Measurements from ENCODE around the gene EEF1A1.
"Not testable (repeated sequence)": the region's sequence is repeated elsewhere in the genome, so short reads cannot be mapped to it uniquely, and the experiment has no call there.

The EEF1A1 gene

DNA sequence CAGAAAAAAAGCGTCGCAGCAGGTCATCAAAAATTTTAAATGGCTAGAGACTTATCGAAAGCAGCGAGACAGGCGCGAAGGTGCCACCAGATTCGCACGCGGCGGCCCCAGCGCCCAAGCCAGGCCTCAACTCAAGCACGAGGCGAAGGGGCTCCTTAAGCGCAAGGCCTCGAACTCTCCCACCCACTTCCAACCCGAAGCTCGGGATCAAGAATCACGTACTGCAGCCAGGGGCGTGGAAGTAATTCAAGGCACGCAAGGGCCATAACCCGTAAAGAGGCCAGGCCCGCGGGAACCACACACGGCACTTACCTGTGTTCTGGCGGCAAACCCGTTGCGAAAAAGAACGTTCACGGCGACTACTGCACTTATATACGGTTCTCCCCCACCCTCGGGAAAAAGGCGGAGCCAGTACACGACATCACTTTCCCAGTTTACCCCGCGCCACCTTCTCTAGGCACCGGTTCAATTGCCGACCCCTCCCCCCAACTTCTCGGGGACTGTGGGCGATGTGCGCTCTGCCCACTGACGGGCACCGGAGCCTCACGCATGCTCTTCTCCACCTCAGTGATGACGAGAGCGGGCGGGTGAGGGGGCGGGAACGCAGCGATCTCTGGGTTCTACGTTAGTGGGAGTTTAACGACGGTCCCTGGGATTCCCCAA is at the start of gene EEF1A1:
TSS of gene EEF1A1 (minus strand) at position 345 of the 663 bp plus-strand sequence. CDS start 1,006 bp downstream, outside the sequence.
- DNase-seq: peak; percentile 99
- Mint-ChIP-seq H3K4me1 (peaks cover 33 to 52% of the 10 kb centered on the region in 2 donors), H3K27ac (peak within 1 kb of the TSS; percentile 100), H3K36me3 (peaks cover 47 to 51% of the 10 kb centered on the region in 2 donors), H3K9me3 (no peaks in the 10 kb centered on the region), H3K27me3 (peaks cover 0 to 9% of the 10 kb centered on the region in 2 donors), H3K4me3 (peak within 1 kb of the TSS; percentile 94 to 97)
- ATAC-seq (replicated peaks): peak; percentile 73 to 82

- ATAC-seq (replicated peaks) (no peak), DNase-seq (no peak)
- Mint-ChIP-seq H3K36me3 (peaks cover 0 to 3% of the 10 kb centered on the region in 2 donors), H3K4me3 (no peak overlapping the region), H3K27ac (no peak overlapping the region), H3K9me3 (no peaks in the 10 kb centered on the region), H3K27me3 (no peaks in the 10 kb centered on the region), H3K4me1 (peaks cover 0 to 3% of the 10 kb centered on the region in 2 donors)
Observed at GRCh38 chr6:73569121-73569520, 48.3 kb upstream of the EEF1A1 start.

DNA sequence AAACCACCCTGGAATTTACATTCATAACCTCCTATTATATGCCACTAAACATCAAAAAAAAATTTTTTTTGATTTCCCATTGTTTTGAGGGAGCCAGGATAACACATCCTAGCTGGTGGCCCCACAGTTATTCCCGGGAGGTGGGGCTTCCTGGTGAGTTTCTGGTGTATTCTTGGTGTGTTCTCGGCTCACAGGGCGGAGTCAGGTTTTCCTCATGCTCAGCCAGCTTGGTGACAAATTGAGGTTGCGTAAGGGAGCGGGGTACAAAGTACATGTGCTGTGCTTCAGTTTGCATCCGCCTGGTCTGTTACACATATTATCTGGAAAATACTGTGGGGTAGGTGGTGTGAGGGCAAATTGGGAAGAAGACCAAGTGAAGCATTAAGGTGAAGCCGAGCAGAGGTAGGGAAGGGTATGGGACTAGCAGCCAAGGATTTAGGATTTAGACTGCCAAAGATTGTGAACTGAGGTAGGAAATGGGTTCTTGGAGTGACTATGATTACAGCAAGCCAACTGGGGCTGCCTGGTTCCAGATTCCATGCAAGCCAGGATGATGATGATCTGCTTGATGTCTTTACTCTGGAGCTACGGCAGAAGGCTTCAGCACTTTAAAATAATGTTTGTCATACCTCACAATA is 46.2 kb upstream of the EEF1A1 start:
- ATAC-seq (replicated peaks) (no peak), DNase-seq (no peak)
- Mint-ChIP-seq H3K36me3 (peaks cover 0 to 3% of the 10 kb centered on the region in 2 donors), H3K9me3 (no peaks in the 10 kb centered on the region), H3K27ac (no peak overlapping the region), H3K27me3 (no peaks in the 10 kb centered on the region), H3K4me3 (no peak overlapping the region), H3K4me1 (peaks cover 0 to 3% of the 10 kb centered on the region in 2 donors)

DNA sequence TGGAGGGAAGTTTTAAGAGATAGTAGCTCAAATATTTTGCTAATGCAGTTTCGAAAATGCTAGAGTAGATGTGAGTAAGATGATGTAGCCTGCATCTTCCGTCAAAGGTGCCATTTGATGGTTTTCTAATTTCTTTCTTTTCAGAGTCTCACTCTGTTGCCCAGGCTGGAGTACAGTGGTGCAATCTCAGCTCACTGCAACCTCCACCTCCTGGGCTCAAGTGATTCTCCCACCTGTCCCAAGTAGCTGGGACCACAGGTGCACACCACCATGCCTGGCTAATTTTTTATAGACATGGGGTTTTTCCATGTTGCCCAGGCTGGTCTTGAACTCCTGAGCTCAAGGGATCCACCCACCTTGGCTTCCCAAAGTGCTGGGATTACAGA is 45.6 kb upstream of the EEF1A1 start:
- not testable (repeated sequence) for H3K27me3 Mint-ChIP-seq; DNase-seq; H3K36me3 Mint-ChIP-seq; ATAC-seq (replicated peaks); H3K9me3 Mint-ChIP-seq; H3K4me1 Mint-ChIP-seq; H3K27ac Mint-ChIP-seq; H3K4me3 Mint-ChIP-seq

DNA sequence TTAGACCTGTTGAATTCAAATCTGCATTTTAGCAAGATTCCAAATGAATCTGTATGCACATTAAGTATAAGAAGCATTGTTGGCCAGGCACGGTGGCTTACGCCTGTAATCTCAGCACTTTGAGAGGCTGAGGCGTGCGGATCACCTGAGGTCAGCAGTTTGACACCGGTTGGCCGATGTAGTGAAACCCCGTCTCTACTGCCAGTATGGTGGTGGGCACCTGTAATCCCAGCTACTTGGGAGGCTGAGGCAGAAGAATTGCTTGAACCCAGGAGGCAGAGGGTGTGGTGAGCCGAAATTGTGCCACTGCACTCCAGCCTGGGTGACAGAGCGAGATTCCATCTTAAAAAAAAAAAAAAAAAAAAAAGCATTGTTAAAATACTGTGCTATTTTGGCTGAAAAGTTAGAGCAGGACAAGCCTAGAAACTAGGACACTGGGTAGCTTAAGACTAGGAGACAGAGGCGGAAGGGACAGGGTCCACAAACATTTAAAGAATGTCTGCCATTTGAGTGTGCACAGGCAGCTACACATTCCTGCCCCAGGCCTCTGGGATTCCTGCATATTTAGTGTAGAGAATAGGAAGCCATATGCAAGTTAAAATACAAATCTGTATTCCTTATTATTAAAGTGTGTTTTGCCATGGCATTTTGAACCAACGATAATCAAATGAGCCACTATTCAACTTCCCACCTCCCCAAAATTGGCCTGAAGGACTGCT is 45.1 kb upstream of the EEF1A1 start:
- ATAC-seq (replicated peaks) (no peak), DNase-seq (no peak)
- no peaks in the 10 kb centered on the region for H3K9me3 Mint-ChIP-seq
- H3K27ac Mint-ChIP-seq: no peak overlapping the region
- no peaks in the 10 kb centered on the region for H3K27me3 Mint-ChIP-seq
- H3K36me3 Mint-ChIP-seq: no peaks in the 10 kb centered on the region
- peaks cover under 1 to 3% of the 10 kb centered on the region in 2 donors for H3K4me1 Mint-ChIP-seq
- H3K4me3 Mint-ChIP-seq: no peak overlapping the region

- no peak for DNase-seq
- no peaks in the 10 kb centered on the region for H3K9me3 Mint-ChIP-seq
- H3K4me1 Mint-ChIP-seq: peaks cover 6 to 8% of the 10 kb centered on the region in 2 donors
- H3K36me3 Mint-ChIP-seq: no peaks in the 10 kb centered on the region
- H3K4me3 Mint-ChIP-seq: no peak overlapping the region
- no peak overlapping the region for H3K27ac Mint-ChIP-seq
- no peaks in the 10 kb centered on the region for H3K27me3 Mint-ChIP-seq
- no peak for ATAC-seq (replicated peaks)
Observed at GRCh38 chr6:73564578-73565345, 43.9 kb upstream of the EEF1A1 start.

DNA sequence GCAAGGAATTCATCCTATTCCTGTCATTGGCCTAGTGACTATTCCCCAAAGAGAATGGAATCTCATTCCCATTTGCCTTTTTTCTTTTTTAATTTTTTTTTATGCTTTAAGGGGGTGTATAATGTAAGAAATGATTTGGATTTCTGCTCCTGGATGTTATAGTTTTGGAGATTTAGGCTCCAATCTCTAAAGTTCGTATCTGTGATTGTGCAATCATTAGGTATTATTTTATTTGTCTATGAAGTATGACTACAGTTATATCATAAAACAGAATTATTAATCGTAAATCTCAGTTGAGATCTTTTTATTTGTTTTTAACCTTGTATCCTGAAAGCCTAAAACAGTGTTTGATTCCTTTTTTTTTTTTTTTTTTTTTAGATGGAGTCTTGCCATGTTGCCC is 41.7 kb upstream of the EEF1A1 start:
- Mint-ChIP-seq H3K4me1 (peaks cover 8 to 11% of the 10 kb centered on the region in 2 donors), H3K27ac (no peak overlapping the region), H3K4me3 (no peak overlapping the region), H3K36me3 (no peaks in the 10 kb centered on the region), H3K9me3 (no peaks in the 10 kb centered on the region), H3K27me3 (no peaks in the 10 kb centered on the region)
- ATAC-seq (replicated peaks) (no peak), DNase-seq (no peak)

GRCh38 chr6:73560853-73561407 is 40.1 kb upstream of the EEF1A1 start:
- H3K4me3 Mint-ChIP-seq: peak overlapping the region; percentile 1 to 25
- DNase-seq (no peak), ATAC-seq (replicated peaks) (peak; percentile 71 to 81)
- no peaks in the 10 kb centered on the region for H3K9me3 Mint-ChIP-seq
- H3K4me1 Mint-ChIP-seq: peaks cover 8 to 11% of the 10 kb centered on the region in 2 donors
- H3K27me3 Mint-ChIP-seq: no peaks in the 10 kb centered on the region
- H3K36me3 Mint-ChIP-seq: no peaks in the 10 kb centered on the region
- H3K27ac Mint-ChIP-seq: peak overlapping the region; percentile 26

- DNase-seq (no peak), ATAC-seq (replicated peaks) (peak in 1 of 2 donors; percentile 56)
- Mint-ChIP-seq H3K4me1 (peaks cover 8 to 11% of the 10 kb centered on the region in 2 donors), H3K27ac (peak overlapping the region; percentile 26), H3K4me3 (no peak overlapping the region), H3K27me3 (no peaks in the 10 kb centered on the region), H3K36me3 (no peaks in the 10 kb centered on the region), H3K9me3 (no peaks in the 10 kb centered on the region)
Observed at GRCh38 chr6:73560182-73560732, 39.4 kb upstream of the EEF1A1 start.

- H3K36me3 Mint-ChIP-seq; ATAC-seq (replicated peaks); H3K4me3 Mint-ChIP-seq; H3K9me3 Mint-ChIP-seq; H3K27me3 Mint-ChIP-seq; DNase-seq: not testable (repeated sequence)
- peak overlapping the region; percentile 62 for H3K27ac Mint-ChIP-seq
- H3K4me1 Mint-ChIP-seq: peaks cover 8 to 11% of the 10 kb centered on the region in 2 donors
Observed at GRCh38 chr6:73559399-73559794, 38.6 kb upstream of the EEF1A1 start.

DNA sequence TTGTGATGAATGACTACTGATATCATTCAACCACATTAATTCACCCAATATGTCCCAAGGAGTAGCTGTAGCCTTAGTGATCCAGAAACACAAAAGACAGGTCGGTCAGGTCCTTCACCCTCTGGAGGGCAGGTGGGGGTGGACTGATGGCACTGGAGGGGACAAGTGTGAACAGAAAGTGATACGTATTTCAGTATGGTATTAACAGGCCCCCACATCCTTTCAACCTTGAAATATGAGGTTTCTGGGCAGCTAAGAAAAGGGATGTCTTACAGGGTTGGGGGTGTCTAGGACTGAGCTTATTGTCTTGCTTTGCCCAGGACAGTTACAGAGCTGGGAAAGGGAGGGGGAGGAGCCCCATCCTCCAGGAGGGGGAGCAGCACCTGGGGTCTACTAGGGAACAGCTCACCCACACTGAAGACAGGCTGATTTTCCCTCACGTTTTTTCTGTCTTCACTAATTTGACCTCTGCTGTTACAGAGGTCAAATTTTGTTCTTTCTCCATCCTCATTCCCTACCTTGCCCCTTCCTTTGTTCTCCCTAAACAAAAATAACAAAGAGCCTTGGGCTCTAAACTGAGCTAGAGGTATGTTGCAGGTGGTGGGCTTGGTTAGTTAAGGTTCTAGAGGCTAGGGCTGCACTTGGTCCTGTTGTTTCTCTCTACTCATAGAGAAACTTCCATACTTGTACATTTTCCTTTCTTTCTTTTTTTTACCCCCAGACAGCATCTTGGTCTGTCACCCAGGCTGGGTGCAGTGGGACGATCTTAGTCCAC is 38.0 kb upstream of the EEF1A1 start:
- H3K27ac Mint-ChIP-seq: peak overlapping the region; percentile 62
- ATAC-seq (replicated peaks): peak in 1 of 2 donors; percentile 34
- H3K36me3 Mint-ChIP-seq: no peaks in the 10 kb centered on the region
- DNase-seq: no peak
- no peaks in the 10 kb centered on the region for H3K27me3 Mint-ChIP-seq
- no peaks in the 10 kb centered on the region for H3K9me3 Mint-ChIP-seq
- peaks cover 8 to 11% of the 10 kb centered on the region in 2 donors for H3K4me1 Mint-ChIP-seq
- no peak overlapping the region for H3K4me3 Mint-ChIP-seq

DNA sequence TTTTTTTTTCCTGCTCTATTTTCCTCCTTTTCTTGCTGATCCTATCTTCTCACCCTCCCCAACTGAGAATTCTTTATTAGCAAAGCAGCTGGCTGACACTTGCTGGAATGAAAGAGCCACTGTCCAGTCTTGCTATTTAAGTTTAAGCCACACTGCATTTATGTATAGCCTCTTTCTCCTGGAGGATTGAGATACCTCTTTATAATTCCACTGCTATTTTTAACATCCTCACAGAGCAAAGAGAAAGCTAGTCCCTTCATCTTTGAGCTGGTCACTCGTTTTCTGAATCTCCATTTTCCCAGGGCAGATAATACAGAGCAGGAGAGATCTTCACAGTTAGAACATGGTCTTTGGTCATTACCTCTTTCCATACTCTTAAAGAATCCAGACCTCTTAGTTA is 36.0 kb upstream of the EEF1A1 start:
- ATAC-seq (replicated peaks) (no peak), DNase-seq (no peak)
- H3K27ac Mint-ChIP-seq: peak overlapping the region; percentile 42
- no peak overlapping the region for H3K4me3 Mint-ChIP-seq
- H3K9me3 Mint-ChIP-seq: no peaks in the 10 kb centered on the region
- no peaks in the 10 kb centered on the region for H3K27me3 Mint-ChIP-seq
- no peaks in the 10 kb centered on the region for H3K36me3 Mint-ChIP-seq
- H3K4me1 Mint-ChIP-seq: peaks cover 8 to 11% of the 10 kb centered on the region in 2 donors

DNA sequence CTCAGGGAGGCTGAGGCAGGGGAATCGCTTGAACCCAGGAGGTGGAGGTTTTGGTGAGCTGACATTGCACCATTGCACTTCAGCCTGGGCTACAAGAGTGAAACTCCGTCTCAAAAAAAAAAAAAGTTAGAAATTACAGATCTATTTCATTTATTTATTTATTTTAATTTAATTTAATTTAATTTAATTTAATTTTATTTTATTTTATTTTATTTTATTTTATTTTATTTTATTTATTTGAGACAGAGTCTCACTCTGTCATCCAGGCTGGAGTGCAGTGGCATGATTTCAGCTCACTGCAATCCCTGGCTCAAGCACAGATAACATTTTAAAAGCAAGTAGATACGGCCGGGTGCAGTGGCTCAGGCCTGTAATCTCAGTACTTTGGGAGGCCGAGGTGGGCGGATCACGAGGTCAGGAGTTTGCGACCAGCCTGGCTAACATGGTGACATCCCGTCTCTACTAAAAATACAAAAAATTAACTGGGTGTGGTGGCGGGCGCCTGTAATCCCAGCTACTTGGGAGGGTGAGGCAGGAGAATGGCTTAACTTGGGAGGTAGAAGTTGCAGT is 34.6 kb upstream of the EEF1A1 start:
- not testable (repeated sequence) for H3K4me3 Mint-ChIP-seq; ATAC-seq (replicated peaks); H3K36me3 Mint-ChIP-seq; H3K27me3 Mint-ChIP-seq; H3K4me1 Mint-ChIP-seq; H3K9me3 Mint-ChIP-seq; DNase-seq; H3K27ac Mint-ChIP-seq
